Measurements from ENCODE around the gene WEE1. TPM values are rescaled to one million over a fixed set of nuclear protein-coding genes. Genes with fewer than 3 reads are reported as not detected.
A peak's percentile ranks its signal among the peaks of the same experiment; 100 is the strongest.
"Not testable (repeated sequence)": the region's sequence is repeated elsewhere in the genome, so short reads cannot be mapped to it uniquely, and the experiment has no call there.

Gene WEE1
- total RNA-seq, 2 experiments from 2014 or later = 45.2 to 49.2 TPM

GRCh38 chr11:9538548-9538947, 34.9 kb upstream of the WEE1 start:
- no peaks in the 10 kb centered on the region for H3K27me3 Mint-ChIP-seq
- intact Hi-C loops (cut with micrococcal nuclease) = loop anchor here (5.0 kb wide), 1 partner anchor 209 kb away; no protein-coding TSS in a partner anchor
- DNase-seq (no peak), ATAC-seq (no peak)
- no peaks in the 10 kb centered on the region for H3K9me3 Mint-ChIP-seq
- no peak for TF ChIP-seq CTCF (IDR thresholded peaks at IDR 0.05)
- peaks cover 1% of the 10 kb centered on the region for H3K36me3 Mint-ChIP-seq (ENCODE audit: low read depth)
- ChIA-PET POLR2A (no interaction called here), CTCF (interaction anchor here (0.5 to 2.4 kb wide), 5 partner anchors 31 to 772 kb away, joined by 3 to 9 read pairs (median 5); no protein-coding TSS in a partner anchor)
- no peaks in the 10 kb centered on the region for H3K4me1 Mint-ChIP-seq (ENCODE audit: low read depth)
- no peak overlapping the region for H3K4me3 Mint-ChIP-seq
- no peak overlapping the region for H3K27ac Mint-ChIP-seq

GRCh38 chr11:9549216-9549615, 24.3 kb upstream of the WEE1 start:
- POLR2A ChIA-PET; H3K27ac Mint-ChIP-seq; H3K9me3 Mint-ChIP-seq; DNase-seq; ATAC-seq; H3K27me3 Mint-ChIP-seq; intact Hi-C loops (cut with micrococcal nuclease); H3K4me1 Mint-ChIP-seq (ENCODE audit: low read depth); H3K4me3 Mint-ChIP-seq: not testable (repeated sequence)
- H3K36me3 Mint-ChIP-seq (ENCODE audit: low read depth) = peaks cover 11% of the 10 kb centered on the region
- CTCF ChIA-PET = interaction anchor here (6.1 kb wide), 1 partner anchor 15 kb away, joined by 36 read pairs; no protein-coding TSS in a partner anchor

DNA sequence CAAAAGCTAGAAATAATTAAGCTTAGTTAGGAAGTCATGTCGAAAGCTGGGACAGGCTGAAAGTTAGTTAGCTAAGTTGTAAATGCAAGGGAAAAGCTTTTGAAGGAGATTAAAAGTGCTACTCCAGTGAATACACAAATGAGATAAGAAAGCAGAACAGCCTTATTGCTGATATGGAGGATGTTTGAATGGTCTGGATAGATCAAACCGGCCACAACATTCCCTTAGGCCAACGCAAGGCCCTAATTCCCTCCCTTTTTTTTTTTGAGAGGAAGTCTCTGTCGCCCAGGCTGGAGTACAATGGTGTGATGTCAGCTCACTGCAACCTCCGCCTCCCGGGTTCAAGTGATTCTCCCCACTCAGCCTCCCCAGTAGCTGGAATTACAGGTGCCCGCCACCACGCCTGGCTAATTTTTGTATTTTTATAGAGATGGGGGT, 23.3 kb upstream of the WEE1 start:
- Mint-ChIP-seq H3K27me3 (no peaks in the 10 kb centered on the region), H3K36me3 (ENCODE audit: low read depth) (peaks cover 6% of the 10 kb centered on the region), H3K27ac (no peak overlapping the region), H3K9me3 (no peaks in the 10 kb centered on the region), H3K4me3 (no peak overlapping the region), H3K4me1 (ENCODE audit: low read depth) (no peaks in the 10 kb centered on the region)
- ATAC-seq (no peak), DNase-seq (no peak)
- intact Hi-C loops (cut with micrococcal nuclease) = no loop called here
- ChIA-PET POLR2A (interaction anchor here (1.7 kb wide), 1 partner anchor 24 kb away, joined by 3 read pairs; the partner anchor contains the start of gene WEE1), CTCF (interaction anchor here (6.1 kb wide), 1 partner anchor 16 kb away, joined by 36 read pairs; no protein-coding TSS in a partner anchor)
- TF ChIP-seq CTCF (IDR thresholded peaks at IDR 0.05) = no peak

- intact Hi-C loops (cut with micrococcal nuclease) = no loop called here
- Mint-ChIP-seq H3K9me3 (peaks cover 6% of the 10 kb centered on the region), H3K4me1 (ENCODE audit: low read depth) (peaks cover 9% of the 10 kb centered on the region), H3K36me3 (ENCODE audit: low read depth) (peaks cover 1% of the 10 kb centered on the region), H3K4me3 (no peak overlapping the region), H3K27ac (no peak overlapping the region), H3K27me3 (no peaks in the 10 kb centered on the region)
- no peak for TF ChIP-seq CTCF (IDR thresholded peaks at IDR 0.05)
- POLR2A ChIA-PET = interaction anchor here (1.3 kb wide), 1 partner anchor 12 kb away, joined by 4 read pairs; the partner anchor contains the start of gene WEE1
- DNase-seq (no peak), ATAC-seq (no peak)
- CTCF ChIA-PET = interaction anchor here (1.0 to 6.3 kb wide), 5 partner anchors 12 to 187 kb away, joined by 3 to 37 read pairs (median 3); partner anchors contain the start of gene WEE1
These were observed 12.0 kb upstream of the WEE1 start for GRCh38 chr11:9561279-9561982.

- Mint-ChIP-seq H3K36me3 (ENCODE audit: low read depth) (peaks cover 1% of the 10 kb centered on the region), H3K4me3 (no peak overlapping the region), H3K27ac (no peak overlapping the region), H3K9me3 (peaks cover 6% of the 10 kb centered on the region), H3K27me3 (no peaks in the 10 kb centered on the region), H3K4me1 (ENCODE audit: low read depth) (peaks cover 13% of the 10 kb centered on the region)
- DNase-seq = peak; percentile 20
- intact Hi-C loops (cut with micrococcal nuclease) = no loop called here
- ATAC-seq = no peak
- ChIA-PET POLR2A (interaction anchor here (1.3 kb wide), 1 partner anchor 11 kb away, joined by 4 read pairs; the partner anchor contains the start of gene WEE1), CTCF (interaction anchor here (0.9 to 6.3 kb wide), 4 partner anchors 27 to 186 kb away, joined by 3 to 37 read pairs (median 4); no protein-coding TSS in a partner anchor)
- TF ChIP-seq CTCF (IDR thresholded peaks at IDR 0.05) = no peak
These were observed 10.8 kb upstream of the WEE1 start for GRCh38 chr11:9562716-9563115.

Data from activated CD8-positive, alpha-beta T cell treated with anti-CD3 and anti-CD28 coated beads for 36 hours (primary cell).